Kidney capillary endothelial cell (primary cell): ENCODE measurements around the gene RIMOC1.
A peak's percentile ranks its signal among the peaks of the same experiment; 100 is the strongest.
"Not testable (repeated sequence)": the region's sequence is repeated elsewhere in the genome, so short reads cannot be mapped to it uniquely, and the experiment has no call there.

Source experiments
- DNase-seq: peaks from one replicate; pipeline ENCODE4 v3.0.0-alpha.2; 2018; ENCODE audit warnings: low spot score

RIMOC1 gene

DNA sequence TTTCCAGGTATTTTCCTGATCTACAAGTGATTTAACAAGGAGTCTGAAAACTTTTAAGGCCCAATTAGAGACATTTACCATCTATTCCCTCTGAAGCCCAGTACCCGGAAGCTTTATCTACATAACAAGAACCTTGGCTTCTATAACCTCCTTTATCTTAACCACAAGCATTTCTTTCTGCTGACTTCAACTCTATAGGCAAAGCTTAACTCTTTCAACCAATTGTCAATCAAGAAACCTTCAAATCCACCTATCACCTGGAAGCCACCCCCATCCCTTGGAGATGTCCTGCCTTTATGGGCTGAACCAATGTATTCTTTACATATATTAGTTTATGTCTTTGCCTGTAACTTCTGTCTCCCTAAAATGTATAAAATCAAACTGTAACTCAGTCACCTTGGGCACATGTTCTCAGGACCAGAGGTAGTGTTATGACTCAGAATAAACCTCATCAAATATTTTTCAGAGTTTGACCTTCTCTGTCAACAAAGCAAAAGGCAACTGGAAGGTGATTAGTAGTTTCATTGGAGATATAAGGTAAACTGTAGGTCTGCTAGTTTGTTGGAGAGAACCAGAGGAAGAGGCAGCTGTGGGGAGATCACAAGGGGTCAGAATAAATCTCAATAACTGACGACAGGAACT is 13.0 kb upstream of the RIMOC1 start:
- no peak for DNase-seq

DNA sequence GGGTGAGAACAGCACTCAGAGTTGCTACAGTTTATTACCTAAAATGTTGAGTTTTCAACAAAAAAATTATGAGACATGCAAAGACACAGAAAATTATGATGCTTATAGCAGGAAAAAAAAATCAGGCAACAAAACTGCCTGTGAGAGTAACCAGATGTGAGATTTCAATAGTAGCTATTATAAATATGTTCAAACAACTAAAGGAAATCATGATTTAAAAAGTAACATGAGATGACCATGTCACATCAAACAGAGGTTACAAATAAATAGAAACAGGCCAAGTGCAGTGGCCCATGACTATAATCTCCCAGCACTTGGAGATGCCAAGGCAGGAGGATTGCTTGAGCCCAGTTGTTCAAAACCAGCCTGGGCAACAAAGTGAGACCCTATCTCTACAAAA is 12.1 kb upstream of the RIMOC1 start:
- DNase-seq, result no peak

DNA sequence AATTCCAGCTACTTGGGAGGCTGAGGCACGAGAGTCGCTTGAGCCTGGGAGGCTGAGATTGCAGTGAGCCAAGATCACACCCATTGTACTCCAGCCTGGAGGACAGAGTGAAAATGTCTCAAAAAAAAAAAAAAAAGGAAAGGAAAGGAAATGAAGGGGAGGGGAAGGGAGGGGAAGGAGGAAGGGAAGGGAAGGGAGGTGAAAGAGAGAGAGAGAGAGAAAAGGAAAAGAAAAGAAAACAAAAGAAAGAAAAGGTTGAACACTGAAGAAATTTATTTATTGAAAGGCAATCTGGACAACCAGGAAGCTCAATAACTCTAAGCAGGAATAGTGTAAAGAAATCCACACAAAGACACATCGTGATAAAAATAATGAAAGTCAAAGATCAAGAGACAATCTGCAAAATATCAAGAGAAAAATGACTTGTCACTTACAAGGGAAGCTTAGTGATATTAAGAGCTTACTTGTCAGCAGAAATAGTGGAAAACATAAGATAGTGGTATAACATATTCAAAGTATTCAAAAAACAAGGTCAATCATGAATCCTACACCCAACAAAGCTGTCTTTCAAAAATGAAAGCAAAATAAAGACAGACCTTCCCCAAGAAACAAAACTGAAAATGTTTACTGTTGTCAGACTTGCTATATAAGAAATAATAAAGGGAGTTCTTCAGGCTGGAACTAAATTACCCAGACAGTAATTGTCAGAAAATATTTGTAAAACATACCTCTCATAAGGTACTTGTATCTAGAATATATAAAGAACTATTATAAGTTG is 10.9 kb upstream of the RIMOC1 start:
- no peak for DNase-seq

DNA sequence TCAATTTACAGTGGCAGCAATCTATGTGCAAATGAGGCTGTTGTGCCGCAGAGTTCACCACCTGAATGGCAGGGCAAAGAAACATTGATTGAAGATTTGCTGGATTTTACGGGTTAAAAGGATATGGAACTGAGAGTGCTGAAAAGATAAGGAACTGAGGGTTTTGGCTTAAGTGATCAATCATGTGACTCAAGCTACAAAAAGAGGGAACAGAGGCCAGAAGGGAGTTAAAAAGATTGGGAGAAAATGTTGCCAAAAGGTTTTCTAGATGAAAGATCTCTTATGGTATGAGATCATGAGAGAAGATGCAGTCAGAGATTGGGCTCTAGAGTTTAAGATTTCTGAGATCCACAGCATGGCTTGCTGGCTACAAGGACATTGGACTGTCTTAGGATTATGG is 7.9 kb upstream of the RIMOC1 start:
- no peak for DNase-seq

DNA sequence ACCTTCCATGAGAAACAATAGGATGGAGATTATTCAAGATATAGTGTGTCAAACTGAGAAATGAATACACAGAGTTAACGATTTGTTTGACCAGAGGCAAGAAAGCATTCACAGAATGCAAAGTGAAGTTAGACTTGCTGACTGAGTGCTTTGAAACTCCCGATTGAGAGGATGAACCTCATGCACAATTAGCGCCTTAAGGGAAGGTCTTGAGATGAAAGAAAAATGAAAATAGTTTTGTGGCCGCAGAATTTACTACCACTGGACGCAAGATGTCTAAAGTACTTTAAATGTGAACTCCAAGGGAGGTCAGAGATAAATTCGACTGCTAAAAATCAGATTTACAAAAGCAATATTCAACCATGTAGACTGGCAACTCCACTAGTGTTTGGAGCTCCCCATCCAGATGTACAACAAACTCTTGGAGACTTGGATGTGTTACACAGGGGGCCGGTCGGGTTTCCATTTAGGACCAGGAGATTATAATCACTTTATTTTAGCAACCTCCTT is 707 bp upstream of the RIMOC1 start:
- no peak for DNase-seq

DNA sequence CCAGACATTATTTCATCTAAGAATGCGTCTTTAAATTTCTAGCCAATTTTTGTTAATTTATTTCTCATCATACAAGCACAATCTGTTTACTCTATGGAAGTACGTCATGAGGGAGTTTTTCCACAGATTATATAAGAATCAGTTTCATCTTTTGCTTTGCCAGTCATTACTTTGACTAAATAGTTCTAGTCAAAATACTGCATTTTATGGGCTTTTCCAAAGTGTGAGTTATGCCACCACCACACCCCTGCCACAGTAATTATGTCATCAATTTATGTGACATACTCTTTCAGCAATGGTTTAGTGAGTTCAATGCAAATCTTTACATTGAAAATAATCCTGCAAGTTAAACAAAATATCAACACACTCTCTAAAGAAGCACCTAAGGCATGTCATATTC is 2.0 kb downstream of the RIMOC1 start:
- no peak for DNase-seq

DNA sequence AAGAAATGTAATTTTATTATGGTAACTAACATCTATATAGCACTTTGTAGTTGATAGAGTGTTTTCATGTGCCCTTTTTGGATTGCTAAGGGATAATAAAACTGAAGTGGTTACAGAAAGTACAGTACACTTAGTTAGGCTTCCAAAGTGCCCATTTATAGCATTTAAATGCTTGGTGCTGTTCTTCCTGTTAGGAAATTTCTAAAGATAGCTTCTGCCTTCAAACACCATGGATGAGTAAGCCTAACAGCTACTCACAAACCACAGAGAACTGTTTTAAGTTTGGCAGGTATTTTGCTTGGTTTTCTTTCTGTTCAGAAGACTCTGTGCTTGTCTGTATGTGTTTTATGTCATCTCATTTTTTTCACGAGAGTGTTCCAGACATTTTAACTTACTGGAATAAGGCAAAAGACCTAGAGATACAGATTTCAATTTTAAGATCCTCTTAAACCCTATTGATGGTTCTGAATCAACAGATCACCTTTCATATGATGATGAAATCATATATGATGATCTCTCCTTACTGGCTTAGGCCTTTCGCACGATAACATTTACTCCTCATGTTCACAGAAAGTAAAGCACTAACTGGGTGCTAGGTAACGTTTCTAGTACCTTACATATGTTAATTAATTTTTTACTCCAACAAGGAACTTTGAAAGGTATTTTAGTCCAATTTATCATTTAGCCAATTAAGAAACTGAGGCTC is 4.4 kb downstream of the RIMOC1 start:
- DNase-seq, result peak; percentile 47

DNA sequence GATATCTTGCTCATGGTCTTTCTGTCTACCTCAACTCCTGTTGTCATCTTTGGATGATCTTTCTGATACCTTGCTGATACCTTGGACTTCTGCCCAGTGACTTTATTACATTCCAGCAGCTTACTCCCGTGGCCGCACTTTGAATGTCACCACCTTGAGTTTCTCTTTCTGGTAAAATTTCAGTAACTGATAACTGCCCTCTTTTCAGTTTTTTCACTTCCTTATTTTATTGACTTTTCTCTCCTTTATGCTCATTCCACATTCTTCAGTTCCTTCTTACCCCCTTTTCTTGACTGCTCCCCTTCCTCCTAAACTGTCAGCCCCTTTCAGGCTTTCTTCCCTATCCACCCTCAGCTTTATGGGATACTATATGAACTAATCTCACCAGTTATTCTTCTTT is 14.0 kb downstream of the RIMOC1 start:
- DNase-seq, result no peak

DNA sequence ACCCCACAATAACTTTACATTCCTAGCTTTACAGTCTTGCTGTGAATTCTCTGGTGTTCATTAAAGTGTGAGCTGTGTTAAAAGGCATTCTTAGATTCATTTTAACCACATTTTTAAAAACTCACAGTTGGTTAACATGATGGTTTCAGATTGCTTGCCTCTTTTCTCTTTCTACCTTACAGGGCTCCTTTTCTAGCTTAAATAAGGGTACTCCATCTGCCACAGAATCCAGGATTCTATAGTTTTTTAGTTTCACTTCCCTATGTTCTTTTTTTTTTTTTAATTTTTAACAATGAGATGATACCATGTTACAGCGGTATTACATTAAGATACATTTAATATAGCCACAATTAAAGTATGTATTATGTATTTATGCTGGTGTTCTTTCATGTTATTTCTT is 17.0 kb downstream of the RIMOC1 start:
- no peak for DNase-seq

DNA sequence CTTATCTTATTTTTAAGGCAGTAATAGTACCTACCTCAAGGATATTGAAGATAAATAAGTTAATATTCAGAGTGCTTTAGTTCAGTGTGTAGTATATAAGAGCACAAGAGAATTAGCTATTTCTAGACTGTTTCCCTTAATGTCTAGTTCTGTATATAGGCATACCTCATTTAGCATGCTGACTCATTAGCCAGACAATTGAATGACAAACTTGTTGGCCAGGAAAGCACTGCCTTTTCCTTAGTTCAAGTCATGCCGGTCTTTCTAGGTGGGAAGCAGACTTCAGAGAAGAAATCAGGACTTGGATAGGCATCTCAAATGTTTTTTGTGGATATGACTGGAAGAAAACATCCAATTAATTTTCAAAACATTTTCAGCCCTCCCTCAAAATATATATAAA is 17.7 kb downstream of the RIMOC1 start:
- peak; percentile 91 for DNase-seq

DNA sequence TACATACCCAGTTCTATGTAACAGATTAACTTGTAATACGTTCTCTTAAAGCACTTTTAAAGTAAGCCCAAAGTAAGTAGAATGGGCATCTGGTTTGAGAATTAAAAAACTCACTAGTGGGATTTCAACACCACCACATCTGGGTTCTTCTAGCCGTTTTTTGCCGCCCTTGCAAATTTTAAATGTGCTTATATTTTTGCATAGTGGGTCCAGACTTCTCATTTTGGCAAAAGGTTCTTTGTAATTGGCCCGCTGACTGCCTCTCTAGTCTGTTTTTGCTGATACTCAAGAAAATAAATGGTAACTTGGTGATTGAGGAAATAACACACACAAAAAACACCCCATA is 20.4 kb downstream of the RIMOC1 start:
- DNase-seq, result no peak

DNA sequence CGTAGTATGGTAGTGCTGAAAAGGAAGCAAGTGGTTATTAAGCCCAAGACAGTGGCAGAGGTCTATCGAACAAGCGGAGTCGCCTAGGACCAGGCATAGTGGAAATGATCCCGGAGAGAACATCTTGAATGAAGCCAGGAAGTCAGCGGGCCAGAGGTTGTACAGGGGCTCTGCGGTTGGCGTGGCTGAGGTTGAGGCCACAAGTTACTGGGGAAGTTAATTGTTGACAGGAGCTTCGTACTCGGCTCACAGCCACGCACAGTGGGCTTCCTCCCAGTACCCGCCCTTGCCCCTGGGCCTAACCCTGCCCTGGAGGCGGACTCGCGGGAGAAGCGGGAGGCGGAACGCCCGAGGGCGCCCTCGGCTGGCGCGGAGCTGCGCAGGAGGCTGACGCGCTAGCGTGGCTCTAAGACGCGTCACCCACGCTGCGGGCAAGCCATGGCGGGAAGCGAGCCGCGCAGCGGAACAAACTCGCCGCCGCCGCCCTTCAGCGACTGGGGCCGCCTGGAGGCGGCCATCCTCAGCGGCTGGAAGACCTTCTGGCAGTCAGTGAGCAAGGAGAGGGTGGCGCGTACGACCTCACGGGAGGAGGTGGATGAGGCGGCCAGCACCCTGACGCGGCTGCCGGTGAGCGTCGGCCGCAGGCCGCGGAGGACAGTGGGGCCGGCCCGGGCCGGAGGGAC is 20.9 kb downstream of the RIMOC1 start, which contains the start of gene FBXO4:
Gene FBXO4, plus strand, starts transcription at position 410 of the 683 bp plus-strand sequence. Its CDS starts 29 bp downstream, at position 439.
- peak; percentile 76 for DNase-seq

DNA sequence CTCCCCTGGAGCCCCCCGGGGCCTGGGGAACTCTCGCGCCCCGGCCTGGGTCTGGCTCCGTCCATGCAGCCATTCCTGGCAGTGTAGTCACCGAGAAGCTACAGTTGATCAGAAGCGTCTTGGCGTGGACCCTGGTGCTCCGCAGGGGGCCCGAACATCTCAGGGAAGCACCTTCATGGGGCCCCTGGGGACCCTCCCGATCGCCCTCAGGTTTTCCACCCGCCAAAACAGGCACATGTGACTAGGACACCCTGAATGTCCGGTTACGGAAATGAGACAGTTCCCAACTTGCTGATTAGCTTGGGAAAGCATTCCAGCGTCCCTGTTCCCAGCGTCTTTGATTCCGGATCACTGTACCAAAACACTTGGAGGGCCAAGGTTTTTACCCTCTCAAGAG is 21.4 kb downstream of the RIMOC1 start:
- peak; percentile 57 for DNase-seq

DNA sequence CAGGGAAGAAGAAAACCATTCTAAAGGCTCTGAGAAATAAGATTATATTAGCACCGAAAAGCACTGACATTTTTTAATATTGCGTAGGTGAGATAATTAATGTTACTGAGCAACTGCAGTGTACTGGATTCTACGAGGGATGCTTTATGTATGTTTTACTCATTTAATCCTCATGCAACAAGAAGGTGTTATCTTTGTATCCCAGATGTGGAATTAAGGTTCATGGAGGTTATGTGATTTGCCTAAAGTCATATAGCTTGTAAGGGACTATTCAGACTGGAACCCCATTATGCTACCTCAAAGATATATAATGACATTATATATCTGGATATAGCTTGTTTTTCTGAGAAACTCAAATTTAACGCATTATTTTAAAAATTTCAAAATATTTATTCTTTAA is 23.5 kb downstream of the RIMOC1 start:
- no peak for DNase-seq

DNA sequence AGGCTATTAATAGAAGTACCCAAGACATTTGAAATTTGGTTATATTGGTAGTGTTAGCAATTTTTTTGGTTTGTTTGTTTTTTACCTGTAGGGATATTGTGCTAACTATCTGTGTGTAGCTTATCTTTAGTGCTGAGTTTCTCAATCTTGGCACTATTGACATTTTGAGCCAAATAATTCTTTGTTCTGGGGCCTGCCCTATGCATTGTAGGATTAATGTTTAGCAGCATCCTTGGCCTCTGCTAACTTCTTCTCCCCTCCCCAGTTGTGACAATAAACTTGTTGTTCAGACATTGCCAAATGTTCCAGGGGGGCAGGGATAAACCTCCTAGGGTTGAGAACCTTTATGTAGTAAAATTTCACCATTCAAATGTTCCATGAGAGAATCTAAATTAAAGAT is 24.9 kb downstream of the RIMOC1 start:
- DNase-seq, result no peak

DNA sequence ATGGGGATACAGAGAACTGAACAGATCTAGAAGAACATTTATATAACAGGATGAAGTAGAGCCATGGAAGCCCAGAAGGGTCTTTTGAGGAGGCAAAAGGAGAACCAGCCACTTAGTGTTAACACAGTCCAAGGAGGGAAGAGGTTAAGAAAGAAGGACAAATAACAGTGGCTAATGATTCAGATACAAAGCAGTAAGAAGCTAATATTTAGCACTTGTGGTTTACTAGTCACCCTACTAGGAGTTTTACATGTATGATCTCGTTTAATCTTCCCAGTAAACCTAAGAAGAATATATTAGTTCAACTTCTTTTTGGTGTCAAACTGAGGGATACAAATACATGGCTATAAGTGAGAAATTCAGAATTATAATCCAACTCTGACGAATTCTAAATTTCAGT is 28.6 kb downstream of the RIMOC1 start:
- no peak for DNase-seq

DNA sequence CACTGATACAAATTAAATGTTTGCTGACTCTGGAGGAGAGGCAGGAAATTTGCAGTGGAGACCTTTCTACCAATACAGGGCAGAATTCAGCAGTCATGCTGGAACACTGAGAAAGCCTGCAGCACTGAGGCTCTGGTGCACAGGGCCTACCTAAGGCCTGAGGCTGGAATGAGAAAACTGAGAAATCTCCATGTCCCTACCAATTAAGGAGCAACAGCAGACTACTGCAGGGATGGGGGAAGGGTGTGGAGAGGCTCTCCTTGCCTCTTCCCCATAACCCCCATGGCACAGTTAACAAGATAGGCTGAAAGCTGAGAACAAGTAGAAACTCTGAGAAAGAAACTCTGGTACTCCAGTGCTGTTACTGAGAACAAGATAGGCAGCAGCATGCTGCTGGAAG is 31.4 kb downstream of the RIMOC1 start:
- DNase-seq, result no peak

DNA sequence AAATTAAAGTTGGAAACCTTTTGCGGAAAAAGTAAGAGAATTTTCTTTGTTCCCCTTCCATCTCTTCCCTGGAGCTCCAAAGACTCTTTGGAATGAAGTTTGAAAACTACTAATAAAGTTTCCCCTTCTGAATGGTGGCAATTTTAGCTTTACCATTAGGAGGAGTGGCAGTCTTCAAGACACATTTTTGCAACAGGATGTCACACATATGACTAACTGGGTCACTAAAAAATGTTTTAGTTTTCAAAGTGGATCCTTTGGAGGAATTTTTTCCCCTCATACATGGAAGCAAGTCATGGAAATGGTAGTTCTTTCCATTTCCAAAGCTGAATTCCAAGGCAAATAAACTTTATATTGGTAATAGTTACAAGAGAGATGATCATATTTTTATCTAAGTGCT is 36.5 kb downstream of the RIMOC1 start:
- no peak for DNase-seq

DNA sequence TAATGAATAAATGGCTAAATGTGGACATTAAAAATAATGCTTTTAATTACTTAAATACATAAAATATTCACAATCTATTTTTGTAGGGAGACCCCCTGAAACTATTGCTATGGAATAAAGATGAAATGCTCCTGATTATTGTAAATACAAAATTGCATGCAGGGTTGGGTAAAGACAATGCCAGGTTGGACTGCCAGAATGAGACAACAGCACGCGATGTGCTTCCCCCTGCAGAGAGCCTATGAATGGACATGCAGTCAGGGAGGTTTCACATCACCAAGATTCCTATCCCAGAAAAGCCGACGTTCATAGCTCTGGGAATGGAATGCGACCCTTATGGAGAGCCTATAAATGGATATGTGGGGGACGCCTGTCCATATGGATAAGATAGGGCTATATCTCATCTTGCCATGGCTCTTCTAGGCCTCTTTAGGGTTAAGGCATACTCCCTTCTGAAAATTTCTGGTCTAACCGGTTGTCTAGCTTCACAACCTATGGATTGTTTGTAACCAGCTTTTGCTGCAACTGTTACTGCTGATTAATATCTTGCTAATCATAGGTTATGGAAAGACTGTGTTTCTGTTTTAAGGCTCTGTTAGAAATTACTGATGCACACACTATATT is 41.3 kb downstream of the RIMOC1 start:
- not testable (repeated sequence) for DNase-seq

DNA sequence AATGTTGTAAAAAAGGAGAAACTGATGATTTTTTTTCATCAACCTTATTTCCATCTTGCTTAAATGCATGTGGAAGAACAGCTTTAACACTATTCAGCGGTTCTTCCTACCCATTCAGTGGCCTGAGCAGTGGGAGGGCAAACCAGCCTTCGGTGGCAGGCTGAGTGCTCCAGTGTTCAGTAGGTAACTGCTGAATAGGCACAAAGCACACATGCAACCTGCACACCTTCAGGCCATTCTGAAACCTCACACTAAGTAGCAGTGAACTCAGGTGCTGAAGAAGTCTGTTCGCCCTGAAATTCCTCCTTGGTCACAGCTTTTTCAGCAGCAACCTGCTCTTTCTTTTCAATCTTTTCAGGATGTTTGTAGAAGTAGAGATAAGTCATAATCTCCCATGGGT is 47.1 kb downstream of the RIMOC1 start:
- no peak for DNase-seq
